Fibroblast of skin of back (primary cell): ENCODE results near the gene MKNK2.

Experiments
- DNase-seq: peaks from one replicate; pipeline ENCODE4 v3.0.0-alpha.2; 2013

Gene MKNK2

DNA sequence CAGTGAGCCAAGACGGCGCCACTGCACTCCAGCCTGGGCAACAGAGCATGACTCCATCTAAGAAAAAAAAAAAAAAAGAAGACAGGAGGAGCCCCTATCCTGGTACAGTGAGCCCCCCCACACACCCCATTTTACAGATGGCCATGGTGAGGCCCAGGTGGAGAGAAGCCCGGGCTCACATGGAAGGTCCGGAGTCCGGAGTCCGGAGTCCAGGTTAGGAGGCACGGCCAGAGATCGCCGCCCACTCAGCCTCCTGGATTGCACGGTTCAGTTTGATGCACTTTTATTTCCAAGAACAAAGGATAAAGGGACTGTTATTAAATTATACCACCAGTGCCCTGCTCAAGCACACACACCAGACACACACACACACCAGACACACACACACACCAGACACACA, 24.3 kb downstream of the MKNK2 start:
- no peak for DNase-seq

GRCh38 chr19:2022289-2022688, 28.8 kb downstream of the MKNK2 start:
- DNase-seq: no peak

DNA sequence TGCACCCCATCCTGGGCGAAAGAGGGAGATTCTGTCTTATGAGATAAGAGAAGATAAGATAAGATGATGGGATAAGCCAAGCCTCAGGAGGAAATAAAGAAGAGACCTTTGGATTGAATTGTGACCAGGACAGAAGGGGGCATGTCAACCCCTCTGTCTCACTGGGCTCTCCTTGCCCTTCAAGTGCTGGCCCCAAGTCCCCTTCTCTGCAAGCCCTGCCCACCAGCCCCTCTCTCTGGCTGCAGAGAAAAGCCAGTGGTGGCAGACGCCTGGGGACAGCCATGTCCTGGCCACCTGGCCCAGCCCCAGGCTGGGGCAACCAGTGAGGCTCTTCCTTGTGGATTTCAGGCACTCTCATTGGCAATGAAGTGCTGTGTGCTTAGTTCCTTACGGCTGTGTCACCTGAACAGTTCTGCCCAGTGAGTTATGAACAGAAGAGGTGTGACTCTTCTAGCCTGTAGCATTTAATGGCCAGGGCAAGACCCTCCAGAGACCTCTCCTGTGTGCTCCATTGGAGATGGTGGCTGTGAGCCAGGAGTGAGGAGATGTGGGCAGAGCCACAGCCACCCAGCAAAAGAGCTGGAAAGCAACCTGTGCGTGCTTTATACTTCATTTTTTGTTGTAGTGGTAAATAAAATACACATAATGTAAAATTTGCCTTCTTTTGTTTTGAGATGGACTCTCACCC, 29.4 kb downstream of the MKNK2 start:
- no peak for DNase-seq

- DNase-seq: no peak
Measured at GRCh38 chr19:2018752-2019151, 32.3 kb downstream of the MKNK2 start.

GRCh38 chr19:2016041-2016807, 34.8 kb downstream of the MKNK2 start:
- peak; percentile 83 for DNase-seq

DNA sequence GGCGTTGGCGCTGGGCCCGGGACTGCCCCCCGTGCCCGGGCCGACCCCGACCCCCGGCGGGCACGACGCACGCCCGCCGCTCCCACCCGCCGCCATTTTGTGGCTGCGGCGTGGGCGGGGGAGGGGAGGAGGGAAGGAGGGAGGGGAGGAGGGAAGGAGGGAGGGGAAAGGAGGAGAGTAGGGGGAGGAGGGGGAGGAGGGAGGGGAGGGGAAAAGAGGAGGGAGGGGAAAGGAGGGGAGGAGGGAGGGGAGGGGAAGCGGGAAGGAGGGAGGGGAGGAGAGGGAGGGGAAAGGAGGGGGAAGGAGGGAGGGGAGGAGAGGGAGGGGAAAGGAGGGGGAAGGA, 35.5 kb downstream of the MKNK2 start, which contains the start of gene BTBD2:
Gene BTBD2, minus strand, starts transcription at position 107 of the 343 bp plus-strand sequence. Its CDS starts 11 bp downstream, at position 96.
- peak; percentile 78 for DNase-seq

GRCh38 chr19:2014731-2015607, 36.1 kb downstream of the MKNK2 start:
- no peak for DNase-seq

DNA sequence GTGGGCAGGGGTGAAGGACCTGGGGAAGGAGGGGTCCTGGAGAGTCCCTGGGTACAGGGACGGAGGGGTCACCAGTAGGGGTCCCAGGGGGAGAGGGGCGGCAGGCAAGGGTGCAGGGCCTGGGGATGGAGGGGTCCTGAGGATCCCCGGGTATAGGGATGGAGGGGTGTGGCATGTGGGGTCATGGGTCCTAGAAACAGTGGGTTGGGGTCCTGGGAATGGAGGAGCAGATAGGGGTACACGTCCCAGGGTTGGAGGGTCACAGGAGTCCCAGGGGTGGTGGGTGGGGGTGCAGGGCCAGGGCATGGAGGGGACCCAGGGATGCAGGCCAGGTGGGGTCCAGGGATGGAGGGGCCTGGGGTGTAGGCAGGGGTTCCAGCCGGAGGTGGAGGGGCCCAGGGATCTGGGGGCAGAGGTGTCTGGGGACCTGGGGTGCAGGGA, 36.9 kb downstream of the MKNK2 start:
- DNase-seq: no peak

GRCh38 chr19:2013683-2013961, 37.4 kb downstream of the MKNK2 start:
- no peak for DNase-seq

GRCh38 chr19:2012941-2013682, 37.9 kb downstream of the MKNK2 start:
- no peak for DNase-seq

- DNase-seq: no peak
Measured at GRCh38 chr19:2011169-2011568, 39.9 kb downstream of the MKNK2 start.

DNA sequence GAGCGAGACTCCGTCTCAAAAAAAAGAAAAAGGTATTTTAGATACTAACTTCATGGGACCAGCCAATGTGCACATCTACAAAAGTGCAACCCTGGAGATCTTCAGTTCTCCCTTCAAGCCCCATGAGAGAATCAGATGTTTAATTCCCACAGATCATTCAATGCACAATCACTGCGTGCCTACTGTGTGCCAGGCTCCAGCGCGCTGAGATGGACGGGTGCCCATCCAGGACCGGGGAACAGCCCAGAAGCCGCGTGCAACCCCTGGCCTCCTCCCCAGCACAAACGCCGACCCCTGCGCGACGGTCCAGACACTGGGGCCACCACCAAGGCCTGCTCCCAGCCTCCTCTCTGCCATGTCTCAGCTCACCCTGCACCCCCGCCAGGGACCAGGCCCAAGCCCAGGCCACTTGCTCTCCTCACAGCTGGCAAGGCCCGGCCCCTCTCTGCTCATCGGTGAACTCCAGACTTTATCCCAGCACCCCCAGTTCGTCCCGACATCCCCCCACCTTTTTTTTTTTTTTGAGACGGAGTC, 40.8 kb downstream of the MKNK2 start:
- DNase-seq: no peak

DNA sequence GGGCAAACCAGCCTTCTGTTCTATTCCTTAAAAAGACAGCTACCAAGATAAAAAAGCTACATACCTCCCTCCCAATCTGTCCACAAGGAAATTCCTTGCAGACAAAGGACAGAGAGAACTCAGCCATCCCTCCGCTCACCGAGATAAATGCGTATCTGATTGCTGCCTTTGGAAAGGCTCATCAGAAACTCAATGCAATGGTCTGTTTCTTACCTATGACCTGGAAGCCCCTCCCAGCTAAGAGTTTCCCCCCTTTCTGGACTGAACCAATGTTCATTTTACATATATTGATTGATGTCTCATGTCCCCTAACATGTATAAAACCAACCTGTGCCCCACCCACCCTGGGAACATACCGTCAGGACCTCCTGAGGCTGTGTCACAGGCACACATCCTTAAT, 47.2 kb downstream of the MKNK2 start:
- no peak for DNase-seq

DNA sequence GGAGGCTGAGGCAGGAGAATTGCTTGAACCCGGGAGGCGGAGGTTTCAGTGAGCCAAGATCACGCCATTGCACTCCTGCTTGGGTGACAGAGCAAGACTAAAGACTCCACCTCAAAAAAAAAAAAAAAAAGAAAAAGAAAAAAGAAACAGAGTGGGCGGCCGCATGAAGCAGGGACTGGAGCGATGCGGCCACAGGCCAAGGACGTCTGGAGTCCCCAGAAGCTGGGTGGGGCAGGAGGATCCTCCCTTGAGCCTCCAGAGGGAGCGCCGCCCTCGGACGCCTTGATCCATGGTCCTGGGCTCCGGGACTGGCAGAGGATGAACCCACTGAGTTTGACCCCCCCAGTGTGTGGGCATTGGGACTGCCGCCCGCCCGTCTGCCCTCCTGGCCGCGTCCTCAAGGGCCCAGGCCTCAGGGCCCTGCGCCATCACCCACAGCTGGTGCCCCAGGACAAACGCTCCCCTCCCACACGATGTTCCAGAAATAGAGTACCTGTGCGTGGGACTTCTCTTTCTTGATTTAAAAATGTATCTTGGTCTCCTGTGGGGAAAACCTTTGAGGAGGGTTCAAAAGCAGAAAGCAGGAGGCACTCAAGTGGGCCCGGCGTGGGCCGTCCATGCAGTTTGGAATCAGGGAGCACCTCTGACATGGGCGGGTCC, 51.1 kb downstream of the MKNK2 start:
- no peak for DNase-seq

- no peak for DNase-seq
Measured at GRCh38 chr19:1998712-1999708, 52.0 kb downstream of the MKNK2 start.

- DNase-seq: no peak
Measured at GRCh38 chr19:1997353-1998233, 53.5 kb downstream of the MKNK2 start.

- DNase-seq: no peak
Measured at GRCh38 chr19:1992759-1993260, 58.2 kb downstream of the MKNK2 start.

DNA sequence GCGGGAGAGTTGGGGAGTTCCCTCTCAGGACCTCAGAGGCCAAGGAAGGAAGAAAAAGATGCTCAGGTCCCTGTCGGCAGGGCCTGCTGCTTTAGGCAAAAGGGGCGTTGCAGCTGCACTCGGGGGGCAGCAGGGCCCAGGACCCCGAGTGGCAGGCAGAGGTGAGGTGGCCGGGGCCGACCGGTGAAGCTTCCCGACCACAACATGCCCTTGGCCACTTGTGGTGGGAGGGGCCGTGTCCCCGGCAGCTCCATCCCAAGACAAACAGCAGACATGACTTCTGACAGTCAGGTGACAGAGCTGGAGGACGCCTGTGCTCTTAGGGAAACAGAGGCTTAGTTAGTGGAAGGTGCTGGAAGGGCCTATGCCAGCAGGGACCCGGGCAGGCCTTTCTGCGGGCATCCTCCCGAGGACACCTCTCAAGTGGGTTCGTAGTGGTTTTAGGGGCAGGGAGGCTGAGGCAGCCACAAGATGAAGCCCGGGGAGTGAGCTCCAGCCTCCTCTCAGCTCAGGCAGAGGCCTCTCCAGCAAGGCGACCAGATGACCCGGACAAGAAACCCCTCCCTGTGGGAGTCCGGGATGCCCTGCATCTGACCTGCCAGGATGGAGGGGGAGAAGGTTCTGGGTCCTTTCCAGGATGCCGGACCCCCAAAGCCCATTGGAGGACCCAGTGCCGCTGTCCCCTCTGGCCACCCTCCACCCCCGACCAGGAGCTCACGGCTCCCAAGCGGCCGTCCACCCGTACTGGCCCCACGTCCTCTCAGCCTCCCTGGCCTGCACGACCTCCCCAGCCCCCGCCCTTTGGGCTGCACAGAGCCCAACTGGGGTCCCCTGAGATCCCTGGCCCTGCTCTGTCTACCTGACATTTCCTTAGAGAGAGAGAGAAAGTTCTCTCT, 59.8 kb downstream of the MKNK2 start:
- DNase-seq: no peak
